GM20431 (cell line): ENCODE data around the gene TET2.

Experiments used
- in situ Hi-C: fragments of 300-500 bp; cut with MseI, MboI; formaldehyde crosslinking; loops from one replicate; pipeline ENCODE4 v1.15.0; 2020; ENCODE audit warnings: low sequenced_read_pairs; ENCODE audit not compliant: unreplicated experiment

The TET2 gene

DNA sequence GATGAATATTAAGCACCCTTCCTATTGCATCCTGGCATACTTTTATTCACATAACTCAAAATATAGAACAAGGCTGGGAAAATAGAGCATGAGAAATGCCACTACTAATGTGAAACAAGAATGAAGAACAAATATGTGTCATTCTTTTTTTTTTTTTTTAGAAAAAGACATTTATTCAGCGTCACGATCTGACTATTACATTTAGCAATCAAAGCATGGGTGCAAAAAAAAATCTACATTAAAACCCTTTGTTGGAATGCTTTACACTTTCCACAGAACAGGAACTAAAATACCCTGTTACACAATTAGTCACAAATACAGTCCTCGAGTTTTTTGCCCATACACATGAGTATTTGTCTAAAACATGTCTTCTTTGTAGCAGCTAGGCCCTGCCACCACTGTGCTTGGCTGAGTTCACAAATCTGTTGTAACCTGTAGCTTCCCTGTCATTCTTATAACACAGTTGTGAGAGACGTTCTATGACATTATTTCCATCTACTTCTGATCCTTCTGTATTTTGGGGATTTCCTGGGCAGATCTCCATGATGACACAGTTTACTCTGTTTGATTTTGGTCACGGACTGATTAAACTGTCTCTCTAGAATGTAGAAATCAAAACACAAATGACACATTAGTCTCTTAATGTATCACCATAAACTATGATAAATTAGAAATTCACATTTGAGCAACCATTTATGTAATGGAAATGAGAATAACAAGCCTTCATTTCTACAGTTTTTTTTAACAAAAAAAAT is 9.4 kb upstream of the TET2 start:
- in situ Hi-C loops = loop anchor here (25.0 kb wide), 2 partner anchors 325 to 575 kb away; partner anchors contain the start of genes GSTCD, INTS12 and PPA2

DNA sequence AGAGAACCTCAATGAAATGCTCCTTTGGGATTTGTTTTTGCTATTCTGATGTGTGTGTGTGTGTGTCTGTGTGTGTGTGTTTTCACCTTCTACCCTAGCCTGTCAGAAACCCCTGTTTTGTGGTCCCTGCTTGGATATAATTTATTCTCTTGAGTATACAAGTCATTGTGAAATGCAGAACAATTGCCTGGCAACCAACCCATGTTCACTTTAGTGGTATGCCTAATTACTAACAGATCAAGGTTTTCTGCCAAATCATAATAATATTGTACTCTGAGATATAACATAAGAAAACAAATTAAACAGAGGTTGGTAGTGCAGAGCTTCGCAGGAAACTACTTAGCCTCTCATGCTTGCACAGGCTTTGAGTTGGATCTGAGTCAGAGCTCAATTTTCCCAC is 7.0 kb upstream of the TET2 start:
- in situ Hi-C loops = loop anchor here (25.0 kb wide), 2 partner anchors 323 to 573 kb away; partner anchors contain the start of genes GSTCD, INTS12 and PPA2

DNA sequence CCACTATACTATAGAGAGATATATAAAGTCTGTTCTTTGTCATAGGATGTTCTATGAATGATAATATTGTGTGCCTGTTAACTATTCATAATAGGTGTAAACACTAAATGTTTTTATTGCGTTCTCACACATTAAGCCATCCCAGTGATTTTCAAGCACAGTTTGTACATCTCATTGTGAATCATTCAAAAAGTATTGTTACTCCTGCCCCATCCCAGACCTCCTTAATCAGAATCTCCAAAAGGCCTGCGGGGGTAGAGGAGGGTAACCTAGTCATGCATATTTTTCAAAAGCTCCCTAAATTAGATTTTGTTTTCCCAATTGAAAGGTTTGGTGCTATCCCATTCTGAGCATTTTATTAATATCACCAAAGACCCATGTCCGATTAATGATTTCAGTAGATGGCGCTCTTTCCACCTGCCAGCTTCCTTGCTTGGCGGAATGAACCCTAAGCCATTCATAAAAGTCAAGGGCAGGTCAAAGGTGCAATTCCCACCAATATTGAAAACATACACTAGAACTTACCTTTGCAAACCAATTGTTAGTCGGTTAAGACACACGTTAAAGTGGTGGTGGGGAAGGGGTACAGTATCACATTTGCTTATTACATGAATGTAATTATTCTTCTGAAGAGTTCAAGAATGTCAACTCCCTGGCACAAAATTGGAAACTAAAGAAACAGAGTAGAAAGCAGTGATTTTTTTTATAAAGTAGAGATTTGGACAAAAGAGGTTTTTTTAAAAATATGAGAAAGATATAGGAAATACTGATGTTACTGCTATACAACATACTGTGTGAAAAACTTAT is 5.8 kb upstream of the TET2 start:
- in situ Hi-C loops = loop anchor here (25.0 kb wide), 2 partner anchors 321 to 571 kb away; partner anchors contain the start of genes GSTCD, INTS12 and PPA2

DNA sequence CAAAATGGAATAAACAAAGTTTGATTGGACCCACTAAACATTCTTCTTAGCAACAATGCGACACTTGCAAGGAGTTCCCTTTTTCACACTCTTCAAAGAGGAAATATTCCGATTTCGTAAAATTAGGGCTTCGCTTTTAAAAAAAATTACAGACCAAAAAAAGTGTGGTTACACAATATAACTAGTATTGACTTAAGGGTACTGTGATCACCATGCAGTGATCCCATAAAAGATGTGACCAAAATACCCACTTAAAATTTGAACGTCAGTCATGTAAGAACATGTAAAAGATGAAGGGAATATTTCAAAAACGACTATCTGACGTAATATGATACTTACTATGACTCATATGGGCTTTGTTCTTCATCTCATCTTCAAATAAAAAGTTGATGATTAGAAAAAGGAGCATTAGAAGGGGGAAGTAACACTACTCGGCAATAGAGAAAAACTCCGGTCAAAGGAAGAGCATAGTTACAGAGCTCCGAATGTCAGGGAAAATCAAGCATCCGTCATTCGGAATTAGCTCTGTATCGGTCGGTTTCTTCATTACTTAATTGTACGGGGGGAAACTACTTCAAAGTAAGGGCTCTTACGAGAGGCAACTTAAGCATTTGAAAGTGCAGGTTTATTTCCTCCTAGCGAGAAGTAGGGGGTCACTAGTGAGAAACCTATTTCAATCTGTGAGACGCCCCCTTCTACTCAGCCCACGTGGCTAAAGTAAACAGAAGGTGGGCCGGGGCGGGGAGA is 1.3 kb upstream of the TET2 start:
- in situ Hi-C loops = loop anchor here (25.0 kb wide), 2 partner anchors 317 to 567 kb away; partner anchors contain the start of genes GSTCD, INTS12 and PPA2

DNA sequence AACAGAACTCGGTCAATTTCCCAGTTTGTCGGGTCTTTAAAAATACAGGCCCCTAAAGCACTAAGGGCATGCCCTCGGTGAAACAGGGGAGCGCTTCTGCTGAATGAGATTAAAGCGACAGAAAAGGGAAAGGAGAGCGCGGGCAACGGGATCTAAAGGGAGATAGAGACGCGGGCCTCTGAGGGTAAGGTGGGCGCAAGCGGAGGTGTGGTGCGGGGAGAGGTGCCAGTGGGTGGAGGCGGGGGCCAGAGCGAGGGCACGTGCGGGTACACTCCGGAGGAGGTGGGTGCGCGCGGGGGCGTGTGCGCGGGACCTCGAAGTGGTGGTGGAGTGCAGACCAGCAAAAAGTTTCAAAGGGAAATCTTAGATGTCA is 787 bp upstream of the TET2 start:
- in situ Hi-C loops = loop anchor here (25.0 kb wide), 2 partner anchors 316 to 566 kb away; partner anchors contain the start of genes GSTCD, INTS12 and PPA2

DNA sequence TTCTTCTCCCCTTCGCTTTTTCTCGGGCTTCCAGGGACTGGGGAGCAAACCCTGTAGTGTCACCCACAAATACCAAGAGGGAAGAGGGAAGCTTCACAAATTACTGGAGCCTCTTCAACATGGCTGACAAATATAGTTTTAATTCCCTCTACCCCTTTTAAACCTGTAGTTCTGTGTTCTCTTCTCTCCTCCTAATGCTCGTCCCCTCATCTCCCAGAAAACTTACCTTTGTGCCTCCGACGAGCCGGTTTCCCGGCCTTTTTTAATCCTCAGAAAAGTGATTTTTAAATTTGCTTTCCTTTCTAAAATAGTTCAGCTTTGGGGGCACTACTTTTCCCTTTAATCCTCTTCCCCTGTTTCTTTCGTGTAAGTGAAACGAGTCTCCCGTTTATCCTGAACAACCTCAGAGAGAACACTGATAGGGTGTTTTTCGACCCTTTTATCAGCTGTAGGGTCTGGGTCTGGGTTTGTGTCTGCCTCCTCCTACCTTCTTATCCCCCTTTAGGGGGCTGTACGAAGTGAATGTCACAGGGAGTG is 408 bp downstream of the TET2 start:
- in situ Hi-C loops = loop anchor here (25.0 kb wide), 2 partner anchors 315 to 565 kb away; partner anchors contain the start of genes GSTCD, INTS12 and PPA2

DNA sequence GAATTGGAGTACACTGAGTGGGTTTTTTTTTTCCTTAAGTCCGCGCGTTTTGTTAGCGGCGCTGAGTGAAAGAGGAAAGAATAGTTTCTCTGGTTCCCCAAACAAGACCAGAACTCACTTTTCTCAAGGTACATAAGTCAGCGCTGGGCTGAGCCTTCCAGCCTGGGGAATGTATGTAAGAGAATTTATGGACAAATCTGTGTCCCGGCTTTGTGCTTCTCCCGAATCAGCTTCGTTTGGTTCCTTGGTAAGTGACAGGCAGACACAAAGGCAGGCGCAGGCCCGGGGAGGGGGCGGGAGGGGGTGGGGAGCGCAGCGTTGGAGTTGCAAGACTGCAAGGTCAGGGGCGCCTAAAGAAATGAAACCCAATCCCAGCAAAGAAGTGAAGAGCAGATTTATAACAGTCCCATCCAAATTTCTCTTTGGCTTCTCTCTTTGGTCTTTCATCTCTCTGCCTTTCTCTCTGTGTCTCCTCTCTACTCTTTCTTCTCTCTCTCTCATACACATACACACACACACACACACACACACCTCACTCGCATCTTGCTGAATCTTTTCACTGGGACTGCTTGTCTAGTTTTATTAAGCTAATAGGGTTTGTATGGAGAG is 981 bp downstream of the TET2 start:
- in situ Hi-C loops = loop anchor here (25.0 kb wide), 2 partner anchors 315 to 565 kb away; partner anchors contain the start of genes GSTCD, INTS12 and PPA2

DNA sequence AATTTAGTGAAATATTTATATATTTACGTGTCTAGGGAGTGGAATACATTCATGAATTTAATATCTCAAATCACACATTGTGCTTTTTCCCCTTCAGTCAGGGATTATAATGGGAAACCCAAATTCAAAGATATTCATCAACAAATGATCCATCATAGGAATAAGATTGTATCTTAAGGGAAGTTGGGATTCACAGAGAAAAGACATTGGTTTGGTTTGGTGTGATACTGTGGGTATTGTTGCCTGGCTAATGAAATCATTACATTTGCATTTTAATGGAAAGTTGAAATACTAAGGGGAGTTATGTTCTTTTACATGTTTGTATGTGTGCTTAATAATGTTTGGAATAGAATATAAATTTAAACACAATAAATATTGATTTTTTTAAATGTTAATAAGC is 1.7 kb downstream of the TET2 start:
- in situ Hi-C loops = loop anchor here (25.0 kb wide), 2 partner anchors 314 to 564 kb away; partner anchors contain the start of genes GSTCD, INTS12 and PPA2

DNA sequence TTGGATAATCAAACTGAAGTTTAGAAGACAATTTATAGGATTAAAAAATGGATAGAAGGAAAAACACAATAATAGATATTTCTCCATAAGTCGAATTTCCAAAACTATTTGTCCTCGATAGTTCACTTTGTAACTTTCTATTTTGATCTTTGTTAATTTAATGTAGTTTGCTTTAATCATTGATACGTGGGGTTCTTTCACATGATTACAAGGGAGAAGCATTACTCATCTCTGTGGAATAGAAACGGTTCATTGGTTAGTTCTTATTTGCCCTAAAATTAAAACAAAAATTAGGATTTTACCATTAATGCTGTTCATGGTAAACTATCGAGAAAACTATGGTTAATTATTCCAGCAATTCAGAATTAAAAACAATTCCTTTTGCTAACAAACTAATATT is 2.1 kb downstream of the TET2 start:
- in situ Hi-C loops = loop anchor here (25.0 kb wide), 2 partner anchors 314 to 564 kb away; partner anchors contain the start of genes GSTCD, INTS12 and PPA2

DNA sequence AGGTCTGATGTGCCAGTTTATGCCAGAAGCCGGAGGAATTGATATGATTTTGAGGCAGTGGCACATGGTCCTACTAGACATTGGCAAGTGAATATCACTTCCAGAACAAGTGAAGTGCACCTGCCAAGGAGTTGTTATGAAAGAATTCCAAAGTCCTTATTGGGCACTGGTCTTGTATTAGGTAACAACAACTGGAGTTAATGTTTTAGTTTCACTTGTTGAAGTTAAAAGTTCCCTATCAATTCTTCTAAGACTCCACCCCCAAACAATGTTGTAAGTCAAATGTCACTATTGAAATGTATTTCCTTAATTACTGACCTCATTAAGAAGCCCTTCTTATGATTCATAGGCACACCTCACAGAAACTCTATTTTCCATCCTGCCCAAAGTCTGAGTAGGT is 3.1 kb downstream of the TET2 start:
- in situ Hi-C loops = loop anchor here (25.0 kb wide), 2 partner anchors 313 to 563 kb away; partner anchors contain the start of genes GSTCD, INTS12 and PPA2

DNA sequence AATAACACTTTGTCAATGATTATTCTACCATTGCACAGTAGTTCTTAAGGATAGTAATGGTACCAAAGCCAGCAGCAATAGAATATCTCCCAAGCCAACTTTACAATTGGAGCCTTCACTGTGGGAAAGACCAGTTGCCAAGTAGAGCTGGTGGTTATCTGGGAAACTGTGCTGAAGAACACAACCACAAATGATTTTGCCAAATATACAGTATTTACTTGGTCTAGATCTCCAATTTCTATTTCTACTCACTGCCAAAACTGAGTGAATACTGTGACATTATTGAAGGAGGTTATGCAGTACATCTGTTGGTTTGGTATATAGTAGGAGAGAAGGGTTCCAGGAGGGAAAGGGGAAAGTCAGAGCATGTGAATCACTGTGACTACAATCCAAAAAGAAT is 3.8 kb downstream of the TET2 start:
- in situ Hi-C loops = no loop called here

DNA sequence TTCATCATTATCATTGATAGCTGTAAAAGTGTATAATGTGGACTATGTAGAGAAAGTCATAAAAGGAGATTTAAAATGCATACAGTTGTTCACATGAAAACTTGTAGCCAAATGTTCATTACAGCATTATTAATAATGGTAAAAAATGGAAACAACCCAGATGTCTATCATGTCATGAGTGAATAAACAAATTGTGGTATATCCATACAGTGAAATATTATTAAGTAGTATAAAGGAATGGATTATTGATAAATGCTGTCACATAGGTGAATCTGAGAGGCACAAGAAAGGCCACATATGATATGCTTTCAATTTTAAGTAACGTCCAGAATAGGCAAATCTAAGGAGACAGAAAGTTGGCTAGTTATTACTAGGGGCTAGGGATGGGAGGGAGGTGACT is 7.1 kb downstream of the TET2 start:
- in situ Hi-C loops = no loop called here

DNA sequence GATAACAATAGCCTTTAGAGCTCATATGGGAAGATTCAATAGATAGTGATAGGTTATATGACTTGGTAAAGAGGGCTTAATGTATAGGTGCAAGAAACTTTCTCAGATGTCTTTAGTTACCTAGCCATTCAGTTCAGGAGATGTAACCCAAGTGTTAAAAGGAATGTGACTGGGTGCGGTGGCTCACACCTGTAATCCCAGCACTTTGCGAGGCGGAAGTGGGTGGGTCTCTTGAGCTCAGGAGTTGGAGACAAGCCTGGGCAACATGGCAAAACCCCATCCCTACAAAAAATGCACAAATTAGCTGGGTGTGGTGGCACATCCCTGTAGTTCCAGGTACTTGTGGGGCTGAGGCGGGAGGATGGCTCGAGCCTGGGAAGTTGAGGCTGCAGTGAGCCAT is 7.9 kb downstream of the TET2 start:
- in situ Hi-C loops = no loop called here

DNA sequence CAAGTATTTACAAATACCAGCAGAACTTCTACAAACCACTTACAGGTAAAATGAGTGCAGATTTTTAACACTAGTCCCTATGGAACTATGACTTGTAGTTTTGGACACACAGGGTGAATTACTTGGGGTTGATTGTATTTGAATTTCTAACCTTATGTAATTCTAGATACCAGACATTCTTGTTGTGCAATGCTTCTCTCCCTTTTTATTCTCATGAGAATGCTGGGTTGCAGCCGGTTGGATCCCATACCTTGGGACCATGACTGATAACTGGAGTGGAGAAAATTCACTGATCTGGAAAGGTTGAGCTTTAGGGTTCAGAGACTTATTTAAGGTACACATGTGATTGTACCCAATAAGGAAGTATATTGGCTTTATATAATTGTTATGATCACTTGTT is 8.8 kb downstream of the TET2 start:
- in situ Hi-C loops = no loop called here

DNA sequence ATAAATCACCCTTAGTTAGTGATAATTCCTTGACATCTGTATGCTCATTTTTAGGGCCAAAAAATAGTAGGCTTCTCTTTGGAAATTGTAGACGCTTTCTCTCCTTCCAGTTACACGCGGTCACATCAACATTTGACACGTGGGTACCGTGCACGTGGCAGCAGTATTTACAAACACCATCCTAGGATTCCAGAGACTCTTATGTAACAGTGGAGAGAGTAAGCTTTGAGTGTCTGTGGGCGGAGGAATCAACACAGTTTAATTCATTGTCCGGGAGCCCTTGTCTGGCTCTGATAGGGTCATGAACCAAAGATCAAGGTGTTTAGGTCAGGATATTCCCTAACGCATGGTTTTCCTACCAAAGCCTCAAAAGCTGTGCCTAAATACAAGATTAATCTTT is 12.2 kb downstream of the TET2 start:
- in situ Hi-C loops = no loop called here

DNA sequence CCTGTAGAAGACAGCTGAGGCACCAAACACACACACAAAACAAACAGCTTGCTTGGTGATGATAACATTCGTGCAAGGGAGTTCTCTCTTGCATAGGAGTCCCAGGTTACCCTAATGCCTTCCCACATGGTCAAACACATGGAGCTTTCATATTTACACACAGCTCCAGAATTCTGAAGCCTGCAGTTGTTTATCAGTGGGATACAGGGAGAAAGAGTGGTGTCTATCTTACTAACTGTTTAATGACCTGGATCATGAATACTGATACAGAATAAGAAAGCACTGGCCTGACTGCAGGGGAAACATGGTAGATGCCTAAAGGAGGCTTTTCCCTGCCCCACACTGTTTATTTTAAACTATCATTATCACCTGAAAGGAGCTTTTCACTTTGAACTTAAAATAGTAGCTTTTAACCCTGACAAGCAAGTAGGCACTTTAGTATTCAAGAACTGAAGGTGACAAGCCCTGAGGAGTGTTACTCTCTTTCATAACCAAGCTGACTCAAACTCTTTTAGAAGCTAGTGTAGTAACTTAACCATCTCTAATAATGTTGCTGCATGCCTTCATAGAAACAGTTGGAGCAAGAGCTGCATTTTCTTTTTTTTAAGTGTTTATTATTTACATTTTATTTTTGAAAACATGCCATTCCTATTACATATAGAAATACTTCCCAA is 15.6 kb downstream of the TET2 start:
- in situ Hi-C loops = no loop called here

DNA sequence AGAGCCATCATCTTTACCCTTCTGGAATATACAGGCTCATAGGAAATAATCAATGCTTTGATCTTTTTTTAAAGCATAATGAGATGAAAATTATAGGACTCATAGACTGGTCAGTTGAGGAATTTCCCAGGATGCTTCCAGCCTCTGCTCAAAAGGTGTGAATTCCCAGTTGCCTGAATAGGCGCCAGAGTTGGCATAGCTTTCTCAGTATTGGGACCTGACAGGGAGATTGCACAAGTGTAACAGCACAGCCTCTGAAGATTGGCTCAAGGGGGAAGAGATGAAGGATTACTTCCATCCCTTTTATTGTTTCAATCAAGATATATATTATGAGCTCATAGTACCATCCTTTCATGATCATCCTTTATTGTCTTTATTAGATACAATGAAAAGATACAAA is 17.9 kb downstream of the TET2 start:
- in situ Hi-C loops = no loop called here

DNA sequence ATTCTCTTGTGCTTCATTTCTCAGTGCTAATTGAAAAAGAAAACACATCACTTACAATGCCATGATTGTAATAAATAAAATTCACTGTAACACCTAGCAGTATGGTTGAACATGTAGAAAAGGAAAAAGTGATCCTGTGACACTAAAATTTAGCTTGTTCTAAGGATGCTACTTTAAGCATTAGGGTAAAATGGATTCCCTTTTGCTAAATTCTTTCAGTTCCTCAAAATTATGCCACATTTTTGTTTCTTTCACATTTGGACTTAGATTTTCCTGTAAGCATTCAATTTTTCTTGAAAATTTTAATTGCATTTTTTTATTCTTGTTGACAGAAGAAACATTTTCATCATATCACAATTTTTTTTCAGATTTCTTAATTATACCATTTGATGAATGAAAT is 19.4 kb downstream of the TET2 start:
- in situ Hi-C loops = no loop called here

DNA sequence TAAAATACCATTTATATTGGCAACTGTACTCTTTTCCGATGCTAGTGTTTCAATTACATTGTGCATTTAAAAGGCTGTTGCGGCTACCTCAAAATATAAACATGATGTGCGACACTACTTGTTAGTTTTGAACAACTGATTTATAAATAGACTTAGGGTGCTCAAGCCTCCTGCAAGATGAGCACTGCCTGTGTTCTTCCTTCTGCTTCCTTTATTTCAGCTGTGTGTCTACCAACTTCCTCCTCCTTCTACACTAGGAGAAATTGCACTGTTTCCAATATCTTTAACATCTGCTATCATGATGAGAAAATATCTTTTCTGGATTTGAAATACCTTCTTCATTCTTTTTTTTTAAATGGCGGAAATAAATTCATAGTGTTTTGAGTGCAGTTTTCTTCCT is 24.0 kb downstream of the TET2 start:
- in situ Hi-C loops = no loop called here
